ENCODE data around the gene MINDY1. TPM values are rescaled to one million over a fixed set of nuclear protein-coding genes. Genes with fewer than 3 reads are reported as not detected.

The MINDY1 gene
- total RNA-seq, 2 experiments from 2014 or later, result 8.5 to 13.8 TPM

GRCh38 chr1:151002051-151002450 lies 4.7 kb downstream of the MINDY1 start:
- no peak for TF ChIP-seq CTCF (conservative IDR thresholded peaks at IDR 0.05; ENCODE audit: low read length)
- TF ChIP-seq EZH2phosphoT487 (IDR thresholded peaks at IDR 0.05; ENCODE audit: borderline replicate concordance, low read depth, low read length), result no peak
- H3K79me2 ChIP-seq (ENCODE audit: insufficient read depth, low read depth, low read length), result no peaks in the 10 kb centered on the region
- intact Hi-C loops (cut with micrococcal nuclease; ENCODE audit: unreplicated experiment), result no loop called here
- H3K9me2 ChIP-seq (ENCODE audit: insufficient read depth, low read length), result no peaks in the 10 kb centered on the region
- no peak overlapping the region for H3K4me3 ChIP-seq (ENCODE audit: low read depth, low read length, poor library complexity, severe bottlenecking)
- H3K9me3 ChIP-seq (ENCODE audit: low read length), result no peaks in the 10 kb centered on the region
- POLR2A ChIA-PET, result no interaction called here
- H3K4me2 ChIP-seq (ENCODE audit: low read length), result no peak overlapping the region
- no peaks in the 10 kb centered on the region for H4K20me1 ChIP-seq (ENCODE audit: insufficient read depth, low read length)
- H3K4me1 ChIP-seq (ENCODE audit: insufficient read depth, low read length, poor library complexity, severe bottlenecking), result peaks cover 42% of the 10 kb centered on the region
- no peak overlapping the region for H3K27ac ChIP-seq (ENCODE audit: low read depth, low read length, poor library complexity, severe bottlenecking)
- BruUV-seq (replicated peaks), result no TSS peak
- CTCF ChIA-PET (ENCODE audit: unreplicated experiment), result no interaction called here
- DNase-seq (ENCODE audit: low spot score), result no peak
- no peak overlapping the region for H2AFZ ChIP-seq (ENCODE audit: low read length)
- no peaks in the 10 kb centered on the region for H3K36me3 ChIP-seq (ENCODE audit: insufficient read depth, low read length)

GRCh38 chr1:151001602-151002001 lies 5.1 kb downstream of the MINDY1 start:
- POLR2A ChIA-PET, result interaction anchor here (0.6 kb wide), 2 partner anchors 74 to 80 kb away, joined by 5 to 6 read pairs; no protein-coding TSS in a partner anchor

More at GRCh38 chr1:151001602-151002001, 5.1 kb downstream of the MINDY1 start:
- H3K79me2 ChIP-seq (ENCODE audit: insufficient read depth, low read depth, low read length), result no peaks in the 10 kb centered on the region
- H3K27ac ChIP-seq (ENCODE audit: low read depth, low read length, poor library complexity, severe bottlenecking), result no peak overlapping the region
- no peak overlapping the region for H2AFZ ChIP-seq (ENCODE audit: low read length)
- DNase-seq (ENCODE audit: low spot score), result no peak
- intact Hi-C loops (cut with micrococcal nuclease; ENCODE audit: unreplicated experiment), result no loop called here
- H3K4me2 ChIP-seq (ENCODE audit: low read length), result no peak overlapping the region
- CTCF ChIA-PET (ENCODE audit: unreplicated experiment), result no interaction called here
- no peaks in the 10 kb centered on the region for H3K36me3 ChIP-seq (ENCODE audit: insufficient read depth, low read length)
- no peak overlapping the region for H3K4me3 ChIP-seq (ENCODE audit: low read depth, low read length, poor library complexity, severe bottlenecking)
- BruUV-seq (replicated peaks), result no TSS peak
- no peaks in the 10 kb centered on the region for H3K9me3 ChIP-seq (ENCODE audit: low read length)
- H3K4me1 ChIP-seq (ENCODE audit: insufficient read depth, low read length, poor library complexity, severe bottlenecking), result peaks cover 38% of the 10 kb centered on the region
- no peaks in the 10 kb centered on the region for H4K20me1 ChIP-seq (ENCODE audit: insufficient read depth, low read length)
- TF ChIP-seq EZH2phosphoT487 (IDR thresholded peaks at IDR 0.05; ENCODE audit: borderline replicate concordance, low read depth, low read length) (no peak), CTCF (conservative IDR thresholded peaks at IDR 0.05; ENCODE audit: low read length) (no peak)
- H3K9me2 ChIP-seq (ENCODE audit: insufficient read depth, low read length), result no peaks in the 10 kb centered on the region

Measured in OCI-LY7 (cell line).